HL-60 (cell line): Measurements from ENCODE around the gene TSPAN6.

Source experiments
- DNase-seq, 2 experiments: peaks; one replicate each; pipeline ENCODE4 v3.0.0-alpha.2; 2010 to 2020; ENCODE audit warnings: low read depth in 1 of 2, low spot score in 1 of 2
- H3K27ac ChIP-seq: fragments of 250-450 bp; sonication (Bioruptor Pico); replicated peaks from 2 replicates; pipeline ENCODE4 v1.5.1; 2020; ENCODE audit warnings: mild to moderate bottlenecking, moderate library complexity
- H3K27me3 ChIP-seq: fragments of 250-450 bp; sonication (Bioruptor Pico); 2 replicates; pipeline ENCODE4 v1.5.1; 2021; ENCODE audit warnings: mild to moderate bottlenecking, moderate library complexity; ENCODE audit not compliant: insufficient read depth, poor library complexity, severe bottlenecking
- H3K4me3 ChIP-seq: replicated peaks from 2 replicates; pipeline ENCODE4 v1.5.1; 2011; ENCODE audit warnings: mild to moderate bottlenecking, control low read depth, low read length; ENCODE audit not compliant: insufficient read depth
- GABPA ChIP-seq: IDR thresholded peaks from 2 replicates; pipeline ENCODE4 v1.6.1; 2012; ENCODE audit warnings: low read depth
- POLR2AphosphoS5 ChIP-seq: IDR thresholded peaks from 2 replicates; pipeline ENCODE4 v1.6.1; 2012; ENCODE audit warnings: low read depth
- SPI1 ChIP-seq: IDR thresholded peaks from 2 replicates; pipeline ENCODE4 v1.6.1; 2012; ENCODE audit warnings: low read depth, mild to moderate bottlenecking, borderline replicate concordance
- TF ChIP-seq, protein P1 (sequence below): IDR thresholded peaks from 2 replicates; pipeline ENCODE4 v1.6.1; 2012; ENCODE audit warnings: low read depth; ENCODE audit not compliant: insufficient replicate concordance
- TF ChIP-seq, protein P2 (sequence below): IDR thresholded peaks from one replicate; pipeline ENCODE4 v1.5.1; 2011; ENCODE audit warnings: low read length, control low read depth, inconsistent platforms; ENCODE audit not compliant: insufficient read depth

Gene TSPAN6

DNA sequence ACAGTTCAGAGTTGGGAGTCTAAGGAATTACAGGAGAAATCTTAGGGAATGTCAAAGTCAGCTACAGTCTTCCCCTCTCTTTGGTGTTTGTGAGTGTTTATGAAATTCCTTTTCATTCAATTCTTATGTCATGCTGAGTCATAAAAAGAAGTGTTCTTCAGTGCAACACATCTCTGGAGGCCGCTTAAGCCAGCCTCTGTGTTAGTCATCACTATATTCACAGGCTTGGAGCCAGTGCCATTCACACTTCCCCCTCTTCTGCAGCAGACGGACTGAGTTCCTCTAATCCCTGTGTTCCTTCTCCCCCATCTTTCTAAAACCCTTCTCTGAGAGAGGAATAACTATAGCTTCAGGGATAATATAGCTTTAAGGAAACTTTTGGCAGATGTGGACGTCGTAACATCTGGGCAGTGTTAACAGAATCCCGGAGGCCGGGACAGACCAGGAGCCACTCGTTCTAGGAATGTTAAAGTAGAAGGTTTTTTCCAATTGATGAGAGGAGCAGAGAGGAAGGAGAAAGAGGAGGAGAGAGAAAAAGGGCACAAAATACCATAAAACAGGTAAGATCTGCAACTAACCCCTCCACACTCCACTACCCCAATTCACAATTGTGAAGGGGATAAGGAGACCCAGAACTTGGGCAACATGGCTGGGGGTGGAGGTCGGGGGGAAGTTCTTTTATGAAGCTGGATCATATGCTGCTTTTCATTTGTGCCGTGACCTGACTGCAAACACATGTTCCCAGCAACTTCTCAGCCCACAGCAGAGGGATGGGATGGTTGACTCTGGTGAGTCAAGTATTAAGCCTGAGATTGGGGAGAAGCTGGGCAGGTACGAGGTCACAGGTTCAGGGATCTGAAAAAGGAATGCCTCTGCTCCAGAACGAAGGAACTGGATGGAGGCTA, 7.6 kb upstream of the TSPAN6 start, which contains the start of gene SRPX2:
TSS of gene SRPX2 (plus strand) at position 244 of the 905 bp plus-strand sequence. CDS start 2,124 bp downstream, outside the sequence.
- DNase-seq = peak in 1 of 2 experiments; percentile 8
- Histone ChIP-seq H3K4me3 (no peak within 1 kb of the TSS), H3K27me3 (no peaks in the 10 kb centered on the region), H3K27ac (no peak within 1 kb of the TSS)
- TF ChIP-seq POLR2AphosphoS5 (no peak), GABPA (no peak), SPI1 (no peak)
- TF ChIP-seq, protein P1, sequence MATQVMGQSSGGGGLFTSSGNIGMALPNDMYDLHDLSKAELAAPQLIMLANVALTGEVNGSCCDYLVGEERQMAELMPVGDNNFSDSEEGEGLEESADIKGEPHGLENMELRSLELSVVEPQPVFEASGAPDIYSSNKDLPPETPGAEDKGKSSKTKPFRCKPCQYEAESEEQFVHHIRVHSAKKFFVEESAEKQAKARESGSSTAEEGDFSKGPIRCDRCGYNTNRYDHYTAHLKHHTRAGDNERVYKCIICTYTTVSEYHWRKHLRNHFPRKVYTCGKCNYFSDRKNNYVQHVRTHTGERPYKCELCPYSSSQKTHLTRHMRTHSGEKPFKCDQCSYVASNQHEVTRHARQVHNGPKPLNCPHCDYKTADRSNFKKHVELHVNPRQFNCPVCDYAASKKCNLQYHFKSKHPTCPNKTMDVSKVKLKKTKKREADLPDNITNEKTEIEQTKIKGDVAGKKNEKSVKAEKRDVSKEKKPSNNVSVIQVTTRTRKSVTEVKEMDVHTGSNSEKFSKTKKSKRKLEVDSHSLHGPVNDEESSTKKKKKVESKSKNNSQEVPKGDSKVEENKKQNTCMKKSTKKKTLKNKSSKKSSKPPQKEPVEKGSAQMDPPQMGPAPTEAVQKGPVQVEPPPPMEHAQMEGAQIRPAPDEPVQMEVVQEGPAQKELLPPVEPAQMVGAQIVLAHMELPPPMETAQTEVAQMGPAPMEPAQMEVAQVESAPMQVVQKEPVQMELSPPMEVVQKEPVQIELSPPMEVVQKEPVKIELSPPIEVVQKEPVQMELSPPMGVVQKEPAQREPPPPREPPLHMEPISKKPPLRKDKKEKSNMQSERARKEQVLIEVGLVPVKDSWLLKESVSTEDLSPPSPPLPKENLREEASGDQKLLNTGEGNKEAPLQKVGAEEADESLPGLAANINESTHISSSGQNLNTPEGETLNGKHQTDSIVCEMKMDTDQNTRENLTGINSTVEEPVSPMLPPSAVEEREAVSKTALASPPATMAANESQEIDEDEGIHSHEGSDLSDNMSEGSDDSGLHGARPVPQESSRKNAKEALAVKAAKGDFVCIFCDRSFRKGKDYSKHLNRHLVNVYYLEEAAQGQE = no peak
- TF ChIP-seq, protein P2, sequence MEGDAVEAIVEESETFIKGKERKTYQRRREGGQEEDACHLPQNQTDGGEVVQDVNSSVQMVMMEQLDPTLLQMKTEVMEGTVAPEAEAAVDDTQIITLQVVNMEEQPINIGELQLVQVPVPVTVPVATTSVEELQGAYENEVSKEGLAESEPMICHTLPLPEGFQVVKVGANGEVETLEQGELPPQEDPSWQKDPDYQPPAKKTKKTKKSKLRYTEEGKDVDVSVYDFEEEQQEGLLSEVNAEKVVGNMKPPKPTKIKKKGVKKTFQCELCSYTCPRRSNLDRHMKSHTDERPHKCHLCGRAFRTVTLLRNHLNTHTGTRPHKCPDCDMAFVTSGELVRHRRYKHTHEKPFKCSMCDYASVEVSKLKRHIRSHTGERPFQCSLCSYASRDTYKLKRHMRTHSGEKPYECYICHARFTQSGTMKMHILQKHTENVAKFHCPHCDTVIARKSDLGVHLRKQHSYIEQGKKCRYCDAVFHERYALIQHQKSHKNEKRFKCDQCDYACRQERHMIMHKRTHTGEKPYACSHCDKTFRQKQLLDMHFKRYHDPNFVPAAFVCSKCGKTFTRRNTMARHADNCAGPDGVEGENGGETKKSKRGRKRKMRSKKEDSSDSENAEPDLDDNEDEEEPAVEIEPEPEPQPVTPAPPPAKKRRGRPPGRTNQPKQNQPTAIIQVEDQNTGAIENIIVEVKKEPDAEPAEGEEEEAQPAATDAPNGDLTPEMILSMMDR = no peak

- Histone ChIP-seq H3K27ac (no peak overlapping the region), H3K4me3 (no peak overlapping the region), H3K27me3 (no peaks in the 10 kb centered on the region)
- no peak for TF ChIP-seq POLR2AphosphoS5
- TF ChIP-seq, protein P1 = no peak
- TF ChIP-seq, protein P2 = no peak
- no peak for TF ChIP-seq SPI1
- no peak for TF ChIP-seq GABPA
- no peak for DNase-seq
These were observed 6.6 kb upstream of the TSPAN6 start for GRCh38 chrX:100643212-100643611.

DNA sequence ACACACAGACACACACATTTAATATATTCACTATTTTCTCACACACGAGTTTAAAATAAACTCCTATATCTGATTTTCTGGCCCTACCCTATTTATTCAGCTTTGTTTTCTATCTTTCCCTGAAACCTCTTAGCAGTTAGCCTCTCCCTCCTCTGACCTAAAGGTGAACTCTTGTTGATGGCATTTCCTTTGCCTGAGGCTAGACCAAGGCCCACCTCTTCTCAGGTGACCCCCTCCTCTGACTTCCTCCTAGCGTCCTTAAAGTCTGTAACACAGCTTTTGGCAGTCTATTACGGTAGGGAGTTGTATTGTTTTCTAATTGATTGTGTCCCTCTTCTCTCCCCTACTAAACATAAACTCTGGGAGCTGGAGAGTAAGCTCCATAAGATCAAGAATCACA, 5.7 kb upstream of the TSPAN6 start:
- Histone ChIP-seq H3K27ac (no peak overlapping the region), H3K27me3 (no peaks in the 10 kb centered on the region), H3K4me3 (no peak overlapping the region)
- TF ChIP-seq SPI1 = no peak
- TF ChIP-seq, protein P2 = no peak
- TF ChIP-seq GABPA = no peak
- no peak for TF ChIP-seq POLR2AphosphoS5
- TF ChIP-seq, protein P1 = no peak
- DNase-seq = no peak
